Adipocyte (in vitro differentiated cells): ENCODE measurements around the gene TMEM62.
A peak's percentile ranks its signal among the peaks of the same experiment; 100 is the strongest.
"Not testable (repeated sequence)": the region's sequence is repeated elsewhere in the genome, so short reads cannot be mapped to it uniquely, and the experiment has no call there.

Source experiments
- DNase-seq: peaks from one replicate; pipeline ENCODE4 v3.0.0-alpha.2; 2015; ENCODE audit warnings: low read depth
- H3K27me3 ChIP-seq: replicated peaks from 2 replicates; pipeline ENCODE4 v1.7.0; 2013; ENCODE audit warnings: mild to moderate bottlenecking, low read length, moderate library complexity; ENCODE audit not compliant: control insufficient read depth, insufficient read depth
- H3K36me3 ChIP-seq: 2 replicates; pipeline ENCODE4 v1.7.0; 2013; ENCODE audit warnings: low read length, mild to moderate bottlenecking, moderate library complexity; ENCODE audit not compliant: control insufficient read depth, insufficient read depth, severe bottlenecking
- H3K4me1 ChIP-seq: 2 replicates; pipeline ENCODE4 v1.7.0; 2013; ENCODE audit warnings: mild to moderate bottlenecking, low read length, moderate library complexity; ENCODE audit not compliant: control insufficient read depth, insufficient read depth
- H3K4me3 ChIP-seq: 2 replicates; pipeline ENCODE4 v1.7.0; 2013; ENCODE audit warnings: mild to moderate bottlenecking, low read length, moderate library complexity
- H3K9ac ChIP-seq: 2 replicates; pipeline ENCODE4 v1.7.0; 2013; ENCODE audit warnings: mild to moderate bottlenecking, low read length, moderate library complexity
- H3K9me3 ChIP-seq: 2 replicates; pipeline ENCODE4 v1.7.0; 2013; ENCODE audit warnings: mild to moderate bottlenecking, low read length, moderate library complexity; ENCODE audit not compliant: control insufficient read depth

The TMEM62 gene

DNA sequence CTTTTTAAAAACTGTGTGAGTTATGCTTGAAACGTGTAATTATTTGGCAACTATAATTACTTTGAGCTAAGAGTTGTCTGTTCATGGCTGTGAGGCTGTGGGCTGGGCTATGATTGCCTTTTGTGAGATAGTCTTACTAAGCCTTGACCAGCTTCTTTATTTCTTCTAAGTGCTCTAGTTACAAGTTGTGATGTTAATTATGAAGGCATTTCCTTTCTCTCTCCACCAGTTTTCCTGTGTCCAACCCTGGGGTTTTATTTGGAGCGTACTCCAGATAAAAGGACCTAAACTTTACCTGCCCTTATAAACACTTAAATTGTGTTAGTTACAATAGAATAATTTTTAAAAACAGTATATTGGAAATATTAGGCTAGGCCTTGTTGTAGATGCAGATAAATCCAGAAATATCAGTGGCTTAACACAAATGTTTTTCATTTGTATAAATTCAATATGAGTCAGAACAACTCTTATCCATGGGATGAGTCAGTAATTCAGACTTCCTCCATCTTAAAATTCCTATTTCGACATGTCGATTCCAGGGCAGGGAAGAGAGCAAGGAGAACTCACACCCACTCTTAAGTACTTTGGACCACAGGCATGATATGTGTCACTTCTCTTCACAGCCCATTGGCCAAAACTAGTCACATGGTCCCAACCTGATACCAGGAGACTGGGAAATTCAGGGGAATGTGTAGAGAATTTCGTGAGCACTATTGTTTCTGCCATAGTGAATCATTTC is 17.0 kb downstream of the TMEM62 start:
- no peaks in the 10 kb centered on the region for H3K27me3 ChIP-seq
- peaks cover 37% of the 10 kb centered on the region for H3K36me3 ChIP-seq
- peak; percentile 85 for DNase-seq
- no peak overlapping the region for H3K9ac ChIP-seq
- H3K9me3 ChIP-seq = no peaks in the 10 kb centered on the region
- no peak overlapping the region for H3K4me3 ChIP-seq
- H3K4me1 ChIP-seq = no peaks in the 10 kb centered on the region

DNA sequence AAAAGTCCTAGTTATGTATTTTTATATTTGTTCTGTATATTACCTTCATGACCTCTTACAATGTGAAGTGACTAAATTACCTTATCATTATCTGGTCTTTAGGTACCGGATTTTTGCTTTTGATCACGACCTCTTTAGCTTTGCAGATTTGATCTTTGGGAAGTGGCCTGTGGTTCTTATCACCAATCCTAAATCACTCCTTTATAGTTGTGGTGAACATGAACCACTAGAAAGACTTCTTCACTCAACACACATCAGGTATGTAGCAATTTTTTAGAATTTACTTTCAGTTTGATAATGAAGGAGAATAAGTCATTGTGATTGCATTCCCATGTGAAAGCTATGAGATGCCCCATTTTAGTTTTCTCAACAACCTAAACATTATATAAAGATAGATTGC is 18.3 kb downstream of the TMEM62 start:
- Histone ChIP-seq H3K4me3 (no peak overlapping the region), H3K9me3 (no peaks in the 10 kb centered on the region), H3K36me3 (peaks cover 36% of the 10 kb centered on the region), H3K27me3 (no peaks in the 10 kb centered on the region), H3K4me1 (no peaks in the 10 kb centered on the region), H3K9ac (no peak overlapping the region)
- DNase-seq = no peak

- Histone ChIP-seq H3K27me3 (no peaks in the 10 kb centered on the region), H3K36me3 (peaks cover 25% of the 10 kb centered on the region), H3K4me3 (no peak overlapping the region), H3K9ac (no peak overlapping the region), H3K9me3 (no peaks in the 10 kb centered on the region), H3K4me1 (no peaks in the 10 kb centered on the region)
- no peak for DNase-seq
Observed at GRCh38 chr15:43153269-43153668, 19.9 kb downstream of the TMEM62 start.

DNA sequence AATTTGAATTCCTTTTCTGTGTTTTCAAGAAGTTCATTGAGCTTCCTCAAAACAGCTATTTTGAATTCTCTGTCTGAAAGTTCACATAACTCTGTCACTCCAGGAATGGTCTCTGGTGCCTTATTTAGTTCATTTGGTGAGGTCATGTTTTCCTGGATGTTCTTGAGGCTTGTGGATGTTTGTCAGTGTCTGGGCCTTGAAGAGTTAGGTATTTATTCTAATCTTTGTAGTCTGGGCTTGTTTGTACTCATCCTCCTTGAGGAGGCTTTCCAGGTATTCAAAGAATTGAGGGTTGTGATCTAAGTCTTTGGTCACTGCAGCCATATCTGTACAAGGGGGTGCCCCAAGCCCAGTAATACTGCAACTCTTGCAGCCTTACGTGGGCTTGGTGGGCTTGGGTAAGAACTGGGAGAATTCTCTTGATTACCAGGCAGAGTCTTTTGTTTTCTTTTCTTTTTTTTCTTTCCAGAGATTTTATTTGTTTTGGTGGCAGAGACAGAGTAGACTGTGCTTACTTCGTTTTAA is 32.5 kb downstream of the TMEM62 start:
- peaks cover 23% of the 10 kb centered on the region for H3K36me3 ChIP-seq
- DNase-seq = no peak
- H3K4me1 ChIP-seq = no peaks in the 10 kb centered on the region
- no peak overlapping the region for H3K9ac ChIP-seq
- H3K9me3 ChIP-seq = no peaks in the 10 kb centered on the region
- H3K27me3 ChIP-seq = no peaks in the 10 kb centered on the region
- H3K4me3 ChIP-seq = no peak overlapping the region

- not testable (repeated sequence) for H3K27me3 ChIP-seq, H3K4me3 ChIP-seq, DNase-seq, H3K4me1 ChIP-seq, H3K9ac ChIP-seq, H3K9me3 ChIP-seq
- peaks cover 21% of the 10 kb centered on the region for H3K36me3 ChIP-seq
Observed at GRCh38 chr15:43167261-43167660, 33.9 kb downstream of the TMEM62 start.

GRCh38 chr15:43168192-43169107 is 35.1 kb downstream of the TMEM62 start:
- Histone ChIP-seq H3K4me1 (no peaks in the 10 kb centered on the region), H3K9me3 (no peaks in the 10 kb centered on the region), H3K27me3 (no peaks in the 10 kb centered on the region), H3K9ac (no peak overlapping the region), H3K36me3 (peaks cover 27% of the 10 kb centered on the region), H3K4me3 (no peak overlapping the region)
- no peak for DNase-seq

DNA sequence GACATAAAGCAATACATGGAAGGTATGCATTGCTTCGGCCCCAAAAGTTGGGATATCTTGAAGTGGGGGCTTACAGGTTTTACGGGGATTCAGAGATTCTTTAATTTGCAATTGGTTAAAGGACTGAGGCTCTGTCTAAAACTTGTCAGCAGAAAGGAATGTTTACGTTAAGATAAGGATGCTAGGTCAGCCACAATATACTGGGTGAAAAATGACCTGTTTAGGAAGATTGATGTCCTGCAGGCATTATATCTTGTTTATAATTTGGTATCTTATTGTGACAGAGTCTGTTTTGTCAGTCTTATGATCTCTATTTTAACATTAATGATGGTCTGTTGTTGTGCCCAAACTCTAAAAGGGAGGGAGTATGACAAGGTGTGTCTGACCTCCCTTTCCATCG is 36.5 kb downstream of the TMEM62 start:
- H3K9ac ChIP-seq = no peak overlapping the region
- H3K27me3 ChIP-seq = no peaks in the 10 kb centered on the region
- H3K36me3 ChIP-seq = peaks cover 19% of the 10 kb centered on the region
- no peak for DNase-seq
- H3K9me3 ChIP-seq = no peaks in the 10 kb centered on the region
- H3K4me1 ChIP-seq = no peaks in the 10 kb centered on the region
- no peak overlapping the region for H3K4me3 ChIP-seq

- H3K9me3 ChIP-seq, H3K9ac ChIP-seq, DNase-seq, H3K4me1 ChIP-seq, H3K27me3 ChIP-seq, H3K4me3 ChIP-seq: not testable (repeated sequence)
- H3K36me3 ChIP-seq = peaks cover 21% of the 10 kb centered on the region
Observed at GRCh38 chr15:43175656-43176309, 42.4 kb downstream of the TMEM62 start.

- not testable (repeated sequence) for H3K27me3 ChIP-seq, H3K9me3 ChIP-seq, H3K4me3 ChIP-seq, DNase-seq, H3K9ac ChIP-seq
- peaks cover 18% of the 10 kb centered on the region for H3K36me3 ChIP-seq
- H3K4me1 ChIP-seq = peaks cover 11% of the 10 kb centered on the region
Observed at GRCh38 chr15:43177147-43177546, 43.8 kb downstream of the TMEM62 start.

- Histone ChIP-seq H3K9ac (no peak overlapping the region), H3K9me3 (no peaks in the 10 kb centered on the region), H3K36me3 (peaks cover 5% of the 10 kb centered on the region), H3K4me3 (no peak overlapping the region), H3K27me3 (no peaks in the 10 kb centered on the region), H3K4me1 (peaks cover 20% of the 10 kb centered on the region)
- DNase-seq = no peak
Observed at GRCh38 chr15:43183270-43183669, 49.9 kb downstream of the TMEM62 start.
